Mucosa of rectum (tissue), 2 donors: ENCODE measurements around the gene SEC61B.
A peak's percentile ranks its signal among the peaks of the same experiment; 100 is the strongest.

Experiments used
- H3K27ac ChIP-seq, 2 donors: one replicate each; pipeline ENCODE4 v1.7.0; 2013; ENCODE audit warnings: inconsistent platforms in 2 of 2, low read depth in 2 of 2, low read length in 2 of 2
- H3K27me3 ChIP-seq, 2 donors: one replicate each; pipeline ENCODE4 v1.7.0; 2013; ENCODE audit warnings: low read length in 2 of 2; ENCODE audit not compliant: control insufficient read depth in 2 of 2, insufficient read depth in 2 of 2
- H3K36me3 ChIP-seq, 2 donors: one replicate each; pipeline ENCODE4 v1.7.0; 2013; ENCODE audit warnings: low read length in 2 of 2; ENCODE audit not compliant: control insufficient read depth in 2 of 2, insufficient read depth in 2 of 2
- H3K4me1 ChIP-seq, 2 donors: one replicate each; pipeline ENCODE4 v1.7.0; 2013; ENCODE audit warnings: low read length in 2 of 2, mild to moderate bottlenecking in 1 of 2; ENCODE audit not compliant: control insufficient read depth in 2 of 2, insufficient read depth in 2 of 2
- H3K4me3 ChIP-seq, 2 donors: one replicate each; pipeline ENCODE4 v1.7.0; 2013; ENCODE audit warnings: low read length in 2 of 2
- H3K9ac ChIP-seq, 2 donors: one replicate each; pipeline ENCODE4 v1.7.0; 2013; ENCODE audit warnings: low read length in 2 of 2, low read depth in 1 of 2, mild to moderate bottlenecking in 1 of 2
- H3K9me3 ChIP-seq, 2 donors: one replicate each; pipeline ENCODE4 v1.7.0; 2013; ENCODE audit warnings: low read length in 2 of 2; ENCODE audit not compliant: control insufficient read depth in 2 of 2
- donor health status: healthy.
- donor health status: Normal muscosa, but diverticular disease.

The SEC61B gene

DNA sequence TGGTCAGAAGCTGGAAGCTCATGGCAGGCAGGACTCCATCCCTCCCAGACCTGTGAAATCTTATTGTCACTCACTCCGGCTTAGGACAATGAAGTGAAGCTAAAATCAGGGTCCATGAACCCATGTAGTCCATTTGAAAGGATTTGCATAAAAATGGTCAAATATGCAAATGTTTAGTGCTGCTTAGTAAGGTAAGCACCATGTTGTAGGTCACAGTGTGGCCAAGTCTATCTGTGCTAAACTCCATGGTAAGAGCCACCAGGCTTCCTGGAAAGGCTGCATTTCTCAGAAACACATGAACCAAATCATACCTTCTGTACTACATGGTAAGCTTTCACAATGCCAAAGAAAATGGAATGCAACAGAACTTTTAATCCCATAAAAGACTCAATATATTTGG lies 6.0 kb upstream of the SEC61B start:
- H3K9ac ChIP-seq, result no peak overlapping the region
- no peaks in the 10 kb centered on the region for H3K27me3 ChIP-seq
- peaks cover 9 to 11% of the 10 kb centered on the region in 2 donors for H3K36me3 ChIP-seq
- no peak overlapping the region for H3K4me3 ChIP-seq
- peaks cover 4 to 7% of the 10 kb centered on the region in 2 donors for H3K4me1 ChIP-seq
- H3K9me3 ChIP-seq, result no peaks in the 10 kb centered on the region
- no peak overlapping the region for H3K27ac ChIP-seq

DNA sequence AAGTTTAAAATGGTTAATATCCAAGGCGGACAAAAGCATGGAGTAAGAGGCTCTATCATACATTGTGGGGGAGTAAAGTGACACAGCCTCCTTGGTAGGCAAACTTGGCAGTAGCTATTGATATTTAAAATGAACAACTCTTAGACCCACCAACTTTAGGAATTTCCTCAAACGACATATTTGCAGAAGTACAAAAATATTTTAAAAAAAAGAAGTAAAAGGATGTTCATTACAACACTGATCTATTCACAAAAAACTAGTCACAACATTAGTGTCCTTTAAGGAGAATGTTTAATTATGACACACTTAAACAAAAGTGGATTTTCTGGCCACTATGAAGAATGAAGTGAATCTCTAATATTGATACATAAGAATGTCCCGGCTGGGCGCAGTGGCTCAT lies 2.1 kb upstream of the SEC61B start:
- Histone ChIP-seq H3K27me3 (no peaks in the 10 kb centered on the region), H3K9me3 (no peaks in the 10 kb centered on the region), H3K36me3 (peaks cover 14 to 18% of the 10 kb centered on the region in 2 donors), H3K4me1 (peaks cover 13 to 17% of the 10 kb centered on the region in 2 donors), H3K27ac (no peak overlapping the region), H3K9ac (no peak overlapping the region), H3K4me3 (no peak overlapping the region)

DNA sequence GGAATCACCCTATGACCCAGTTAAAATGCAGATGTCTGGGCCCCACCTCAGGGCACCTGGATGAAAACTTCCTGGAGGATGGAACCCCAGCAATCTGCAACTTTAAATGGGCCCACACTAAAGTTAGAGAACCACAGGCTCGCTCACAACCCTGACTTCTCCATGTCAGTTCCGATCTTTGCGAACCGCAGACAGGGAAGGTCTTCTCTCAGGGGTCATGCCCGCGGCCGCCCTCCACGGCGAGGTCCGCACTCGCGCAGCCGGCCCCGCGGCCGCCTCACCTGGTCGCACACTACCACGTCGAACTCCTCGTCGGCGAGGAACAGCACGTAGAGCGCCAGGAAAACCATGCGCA lies 839 bp upstream of the SEC61B start:
- Histone ChIP-seq H3K27ac (peak overlapping the region; percentile 94), H3K36me3 (peaks cover 22 to 27% of the 10 kb centered on the region in 2 donors), H3K9ac (peak overlapping the region; percentile 82 to 94), H3K4me3 (peak overlapping the region; percentile 85 to 96), H3K9me3 (no peaks in the 10 kb centered on the region), H3K4me1 (peaks cover 13 to 17% of the 10 kb centered on the region in 2 donors), H3K27me3 (no peaks in the 10 kb centered on the region)

DNA sequence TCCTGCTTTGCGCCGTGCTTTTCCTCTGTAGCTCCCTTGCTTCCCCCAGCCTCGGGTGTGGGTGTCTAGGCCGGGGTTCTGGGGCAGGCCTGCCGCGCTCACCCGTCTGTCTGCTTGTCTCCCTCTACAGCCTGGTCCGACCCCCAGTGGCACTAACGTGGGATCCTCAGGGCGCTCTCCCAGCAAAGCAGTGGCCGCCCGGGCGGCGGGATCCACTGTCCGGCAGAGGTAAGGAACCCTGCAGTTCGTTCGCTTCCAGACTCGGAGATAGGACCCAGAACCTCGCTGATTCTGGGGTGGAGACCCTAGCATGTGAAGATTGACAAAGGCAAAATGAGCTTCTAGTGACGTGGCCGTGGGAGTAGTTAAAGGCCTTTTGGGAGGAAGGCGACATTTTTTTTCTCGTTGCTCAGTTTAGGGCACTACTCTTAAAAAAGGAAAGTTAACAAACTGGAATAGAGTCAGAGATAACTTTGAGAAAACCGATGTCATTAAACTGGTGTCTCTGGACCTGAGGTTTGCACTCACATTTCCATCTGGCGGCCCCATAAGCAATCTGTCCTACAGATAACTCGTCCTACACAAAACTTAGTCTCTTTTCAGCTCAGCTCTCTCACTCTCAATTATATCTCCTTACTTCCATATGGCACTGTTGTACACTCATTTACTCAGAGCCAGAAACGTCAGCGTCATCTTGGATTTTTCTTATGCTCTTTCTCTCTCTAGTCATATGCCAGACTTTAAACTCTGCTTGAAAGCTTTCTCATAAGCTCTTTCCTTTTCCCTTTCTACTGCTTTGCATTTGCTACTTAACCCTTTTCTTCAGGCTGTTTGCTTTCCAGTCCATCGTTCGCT lies 561 bp downstream of the SEC61B start:
- H3K27me3 ChIP-seq, result no peaks in the 10 kb centered on the region
- H3K4me3 ChIP-seq, result peak overlapping the region; percentile 85 to 96
- peaks cover 22 to 30% of the 10 kb centered on the region in 2 donors for H3K36me3 ChIP-seq
- H3K9me3 ChIP-seq, result no peaks in the 10 kb centered on the region
- H3K27ac ChIP-seq, result peak overlapping the region; percentile 94
- H3K9ac ChIP-seq, result peak overlapping the region; percentile 82 to 94
- peaks cover 13 to 17% of the 10 kb centered on the region in 2 donors for H3K4me1 ChIP-seq

DNA sequence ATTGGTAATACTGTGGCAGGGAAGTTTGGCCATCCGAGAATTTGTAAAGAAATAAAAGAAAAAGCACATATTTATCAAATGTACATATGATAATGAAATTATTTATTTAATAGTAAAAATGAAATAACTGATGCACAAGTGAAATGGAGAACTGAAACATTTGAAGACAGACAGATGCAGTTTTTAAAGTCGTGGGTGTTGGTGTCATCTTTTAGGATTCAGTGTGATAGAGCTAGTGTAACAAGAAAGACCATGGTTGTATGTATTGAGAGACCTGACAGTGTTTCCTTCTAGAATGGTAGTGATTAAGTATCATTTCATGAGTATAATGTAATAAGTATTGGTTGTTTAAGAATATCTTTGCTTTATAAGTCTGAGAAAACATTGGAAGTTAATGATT lies 2.4 kb downstream of the SEC61B start:
- H3K9ac ChIP-seq, result no peak overlapping the region
- H3K4me1 ChIP-seq, result peaks cover 13 to 17% of the 10 kb centered on the region in 2 donors

DNA sequence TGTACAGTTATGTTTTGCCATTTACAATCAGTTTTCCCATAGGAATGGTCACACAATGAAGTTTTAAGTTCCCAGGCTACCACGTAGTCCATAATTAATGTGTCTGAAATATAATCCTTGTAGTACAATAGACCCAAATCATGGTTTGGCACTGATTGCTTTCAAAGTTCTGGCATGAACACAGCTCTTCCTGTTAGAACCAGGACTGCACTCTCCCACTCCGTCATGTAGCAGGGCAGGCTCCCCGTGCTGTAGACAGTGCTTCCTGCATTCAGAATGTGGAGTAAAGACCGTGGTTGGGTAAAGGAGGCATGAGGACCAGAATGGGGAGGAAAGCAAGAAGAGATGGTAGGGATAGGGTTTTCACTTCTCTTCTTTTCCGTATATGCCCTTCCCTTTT lies 4.0 kb downstream of the SEC61B start:
- Histone ChIP-seq H3K36me3 (peaks cover 35 to 48% of the 10 kb centered on the region in 2 donors), H3K9me3 (no peaks in the 10 kb centered on the region), H3K4me3 (no peak overlapping the region), H3K4me1 (peaks cover 9 to 10% of the 10 kb centered on the region in 2 donors), H3K27ac (no peak overlapping the region), H3K27me3 (no peaks in the 10 kb centered on the region), H3K9ac (no peak overlapping the region)

More for the DNA sequence above, 2.4 kb downstream of the SEC61B start:
- no peak overlapping the region for H3K27ac ChIP-seq
- H3K4me3 ChIP-seq, result no peak overlapping the region
- H3K27me3 ChIP-seq, result no peaks in the 10 kb centered on the region
- H3K36me3 ChIP-seq, result peaks cover 24 to 34% of the 10 kb centered on the region in 2 donors
- no peaks in the 10 kb centered on the region for H3K9me3 ChIP-seq

DNA sequence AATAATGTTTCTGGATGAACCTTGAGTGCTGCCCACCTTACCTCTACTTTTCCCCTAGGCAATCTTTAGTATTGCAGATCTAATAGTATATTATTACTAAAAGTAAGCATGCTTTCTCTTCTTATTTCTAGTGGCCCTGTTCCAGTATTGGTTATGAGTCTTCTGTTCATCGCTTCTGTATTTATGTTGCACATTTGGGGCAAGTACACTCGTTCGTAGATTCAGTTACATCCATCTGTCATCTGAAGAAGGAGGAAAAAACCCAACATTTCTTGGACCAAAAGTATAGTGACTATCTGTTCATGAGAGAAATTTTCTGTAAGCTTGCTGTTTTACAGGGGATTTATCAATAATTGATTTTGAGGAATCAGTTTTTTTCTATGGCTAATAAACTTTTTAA lies 8.1 kb downstream of the SEC61B start:
- Histone ChIP-seq H3K9me3 (no peaks in the 10 kb centered on the region), H3K27ac (no peak overlapping the region)

DNA sequence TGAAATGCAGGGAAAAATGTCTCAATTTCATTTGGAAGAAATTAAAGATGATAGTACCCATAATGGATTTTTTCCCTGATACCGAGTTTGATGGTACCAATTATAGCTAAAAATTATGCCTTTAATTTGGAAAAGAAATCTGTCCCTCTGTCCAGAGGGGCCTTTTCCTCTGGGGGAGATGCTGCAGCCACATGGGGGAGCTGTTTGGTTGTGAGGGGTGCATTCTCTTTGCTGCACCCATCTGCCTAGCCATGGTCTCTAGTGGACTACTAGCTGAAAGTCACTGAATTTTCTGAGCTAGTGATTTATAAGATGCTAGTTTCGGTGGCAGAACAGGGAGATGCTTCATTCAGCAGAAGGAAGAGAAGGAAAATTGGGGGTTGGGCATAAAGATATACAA lies 9.6 kb downstream of the SEC61B start:
- no peak overlapping the region for H3K4me3 ChIP-seq
- H3K9ac ChIP-seq, result no peak overlapping the region
- no peaks in the 10 kb centered on the region for H3K9me3 ChIP-seq
- peaks cover 26 to 44% of the 10 kb centered on the region in 2 donors for H3K36me3 ChIP-seq
- H3K4me1 ChIP-seq, result no peaks in the 10 kb centered on the region
- no peaks in the 10 kb centered on the region for H3K27me3 ChIP-seq
- H3K27ac ChIP-seq, result no peak overlapping the region

More for the DNA sequence above, 8.1 kb downstream of the SEC61B start:
- Histone ChIP-seq H3K36me3 (peaks cover 31 to 54% of the 10 kb centered on the region in 2 donors), H3K4me1 (no peaks in the 10 kb centered on the region), H3K27me3 (no peaks in the 10 kb centered on the region), H3K9ac (no peak overlapping the region), H3K4me3 (no peak overlapping the region)

DNA sequence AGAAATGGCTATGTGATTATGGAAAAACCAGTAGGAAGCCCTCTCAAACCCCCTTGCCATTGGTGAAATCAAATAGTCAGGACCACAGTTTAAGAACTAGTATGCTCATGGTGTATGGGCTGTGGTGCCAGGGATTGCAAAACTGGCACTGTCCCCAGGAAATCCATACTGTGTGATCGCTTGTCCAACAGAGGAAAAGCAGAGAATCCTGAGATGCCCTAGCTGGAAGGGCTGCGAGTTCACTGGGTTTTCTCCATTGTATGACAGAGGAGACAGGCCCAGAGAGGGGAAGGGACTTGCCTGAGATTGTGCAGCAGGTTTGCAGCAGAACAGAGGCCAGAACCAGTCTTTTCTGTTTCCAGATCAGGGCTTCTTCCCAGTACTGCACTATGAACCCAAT lies 12.5 kb downstream of the SEC61B start:
- Histone ChIP-seq H3K36me3 (peaks cover 14 to 29% of the 10 kb centered on the region in 2 donors), H3K9me3 (no peaks in the 10 kb centered on the region), H3K27ac (no peak overlapping the region), H3K4me3 (no peak overlapping the region), H3K27me3 (no peaks in the 10 kb centered on the region), H3K9ac (no peak overlapping the region), H3K4me1 (no peaks in the 10 kb centered on the region)

DNA sequence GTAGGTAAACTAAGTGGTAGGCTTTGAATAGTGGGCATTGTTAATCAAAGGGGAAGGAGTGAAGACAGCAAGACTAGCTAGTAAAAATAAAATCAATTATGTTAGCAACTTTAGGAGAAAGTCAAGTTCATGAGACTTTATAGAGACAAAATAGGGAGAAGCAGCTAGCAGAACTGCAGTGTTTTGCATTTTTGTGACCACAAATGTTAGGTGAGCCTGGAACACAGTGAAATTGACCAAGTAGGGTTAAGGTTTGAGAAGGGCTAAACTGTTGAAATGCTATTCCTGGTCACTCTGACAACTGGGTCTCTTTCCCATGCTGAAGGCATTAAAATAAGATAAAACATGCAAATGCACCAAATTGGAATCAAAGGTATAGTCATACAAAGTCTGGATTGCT lies 13.0 kb downstream of the SEC61B start:
- peaks cover 13 to 26% of the 10 kb centered on the region in 2 donors for H3K36me3 ChIP-seq
- no peaks in the 10 kb centered on the region for H3K4me1 ChIP-seq
- no peak overlapping the region for H3K27ac ChIP-seq
- H3K9me3 ChIP-seq, result no peaks in the 10 kb centered on the region
- H3K27me3 ChIP-seq, result no peaks in the 10 kb centered on the region
- no peak overlapping the region for H3K9ac ChIP-seq
- no peak overlapping the region for H3K4me3 ChIP-seq
